Ishikawa (cell line): Measurements from ENCODE around the gene RBMS1.

ENCODE experiments used
- CEBPB ChIP-seq: IDR thresholded peaks from 2 replicates; pipeline ENCODE4 v1.6.1; 2012
- CREB1 ChIP-seq: IDR thresholded peaks from 2 replicates; pipeline ENCODE4 v1.6.1; 2012; ENCODE audit warnings: low read depth
- EGR1 ChIP-seq: IDR thresholded peaks from 2 replicates; pipeline ENCODE4 v1.6.1; 2012
- EP300 ChIP-seq: IDR thresholded peaks from 2 replicates; pipeline ENCODE4 v1.6.1; 2012; ENCODE audit warnings: borderline replicate concordance
- FOXM1 ChIP-seq: IDR thresholded peaks from 2 replicates; pipeline ENCODE4 v1.6.1; 2012; ENCODE audit warnings: low read depth, borderline replicate concordance
- MAX ChIP-seq: IDR thresholded peaks from 2 replicates; pipeline ENCODE4 v1.6.1; 2012
- NFIC ChIP-seq: IDR thresholded peaks from 2 replicates; pipeline ENCODE4 v1.6.1; 2012
- RAD21 ChIP-seq: IDR thresholded peaks from 2 replicates; pipeline ENCODE4 v1.6.1; 2012; ENCODE audit warnings: low read depth
- REST ChIP-seq: IDR thresholded peaks from 2 replicates; pipeline ENCODE4 v1.6.1; 2012; ENCODE audit warnings: low read depth, mild to moderate bottlenecking
- TAF1 ChIP-seq: IDR thresholded peaks from 2 replicates; pipeline ENCODE4 v1.6.1; 2012; ENCODE audit warnings: low read depth, mild to moderate bottlenecking
- TCF12 ChIP-seq: IDR thresholded peaks from 2 replicates; pipeline ENCODE4 v1.6.1; 2012; ENCODE audit warnings: low read depth
- TEAD4 ChIP-seq: IDR thresholded peaks from 2 replicates; pipeline ENCODE4 v1.6.1; 2012
- USF1 ChIP-seq: IDR thresholded peaks from 2 replicates; pipeline ENCODE4 v1.6.1; 2012
- YY1 ChIP-seq: IDR thresholded peaks from 2 replicates; pipeline ENCODE4 v1.6.1; 2012; ENCODE audit warnings: low read depth
- ZBTB7A ChIP-seq: IDR thresholded peaks from 2 replicates; pipeline ENCODE4 v1.6.1; 2012; ENCODE audit warnings: low read depth

Gene RBMS1

GRCh38 chr2:160484859-160485520, 8.6 kb downstream of the RBMS1 start:
- no peak for TF ChIP-seq TEAD4
- TF ChIP-seq NFIC = no peak
- no peak for TF ChIP-seq EP300
- no peak for TF ChIP-seq TCF12
- no peak for TF ChIP-seq CREB1
- no peak for TF ChIP-seq ZBTB7A
- no peak for TF ChIP-seq REST
- no peak for TF ChIP-seq MAX
- no peak for TF ChIP-seq TAF1
- TF ChIP-seq EGR1 = no peak

DNA sequence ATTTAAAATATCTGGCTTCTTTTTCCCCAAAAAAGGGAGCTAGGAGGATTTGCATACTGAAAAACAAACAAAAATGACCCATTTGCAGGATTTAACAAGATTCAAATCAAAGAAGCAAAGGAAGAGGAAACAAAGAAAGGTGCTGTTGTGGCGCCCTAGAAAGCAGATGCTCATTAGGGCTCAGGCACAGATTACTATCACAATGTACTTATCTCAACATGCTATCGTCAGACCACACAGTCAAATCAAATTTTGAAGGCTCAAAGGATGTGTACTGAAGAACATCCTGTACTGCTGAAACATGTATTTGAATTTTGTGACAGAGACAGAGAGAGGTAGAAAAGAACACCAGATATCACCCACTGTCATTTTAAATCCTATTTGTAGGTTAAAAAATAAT, 10.9 kb downstream of the RBMS1 start:
- no peak for TF ChIP-seq RAD21
- no peak for TF ChIP-seq YY1
- no peak for TF ChIP-seq TCF12
- no peak for TF ChIP-seq FOXM1
- no peak for TF ChIP-seq EP300
- no peak for TF ChIP-seq MAX
- no peak for TF ChIP-seq ZBTB7A
- TF ChIP-seq NFIC = no peak
- no peak for TF ChIP-seq USF1
- no peak for TF ChIP-seq TEAD4
- TF ChIP-seq CREB1 = no peak
- TF ChIP-seq CEBPB = no peak
- TF ChIP-seq REST = no peak
- no peak for TF ChIP-seq EGR1
- no peak for TF ChIP-seq TAF1

GRCh38 chr2:160479269-160479668, 14.3 kb downstream of the RBMS1 start:
- no peak for TF ChIP-seq RAD21
- TF ChIP-seq NFIC = no peak
- TF ChIP-seq TAF1 = no peak
- TF ChIP-seq USF1 = no peak
- TF ChIP-seq TEAD4 = no peak
- TF ChIP-seq TCF12 = no peak
- no peak for TF ChIP-seq MAX
- TF ChIP-seq YY1 = no peak
- no peak for TF ChIP-seq EGR1
- no peak for TF ChIP-seq ZBTB7A
- TF ChIP-seq CEBPB = no peak
- no peak for TF ChIP-seq FOXM1

DNA sequence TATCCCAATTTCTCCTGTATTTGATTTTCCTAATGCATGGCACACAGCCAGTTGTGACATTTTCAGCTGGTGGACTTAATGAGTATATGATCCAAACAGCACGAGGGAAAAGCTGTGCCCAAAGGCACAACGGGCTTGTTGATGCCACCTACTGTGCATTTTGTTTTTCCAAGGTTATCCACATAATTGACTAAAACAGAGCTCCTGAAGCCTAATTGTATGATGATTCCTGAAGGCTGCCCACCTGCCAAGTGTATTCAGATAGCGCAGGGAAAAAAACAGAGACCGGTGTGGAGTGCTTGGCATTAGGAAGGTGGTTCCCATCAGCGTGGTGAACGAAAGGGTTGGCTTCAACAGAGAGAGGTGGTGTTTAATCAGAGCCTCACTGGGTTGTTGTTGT, 14.9 kb downstream of the RBMS1 start:
- no peak for TF ChIP-seq REST
- TF ChIP-seq NFIC = no peak
- TF ChIP-seq TEAD4 = no peak
- TF ChIP-seq RAD21 = no peak
- no peak for TF ChIP-seq ZBTB7A
- TF ChIP-seq YY1 = no peak
- TF ChIP-seq USF1 = no peak
- TF ChIP-seq CREB1 = no peak
- no peak for TF ChIP-seq FOXM1
- no peak for TF ChIP-seq TCF12
